ENCODE measurements around the gene GNMT. TPM values are rescaled to one million over a fixed set of nuclear protein-coding genes. Genes with fewer than 3 reads are reported as not detected.

The GNMT gene
- total and polyA plus RNA-seq, 9 of the 15 experiments (the other 6 are each of a cell fraction or from before 2014, with no cell fraction given): 0.11 to 0.29 (median 0.15) TPM; not detected in 6

DNA sequence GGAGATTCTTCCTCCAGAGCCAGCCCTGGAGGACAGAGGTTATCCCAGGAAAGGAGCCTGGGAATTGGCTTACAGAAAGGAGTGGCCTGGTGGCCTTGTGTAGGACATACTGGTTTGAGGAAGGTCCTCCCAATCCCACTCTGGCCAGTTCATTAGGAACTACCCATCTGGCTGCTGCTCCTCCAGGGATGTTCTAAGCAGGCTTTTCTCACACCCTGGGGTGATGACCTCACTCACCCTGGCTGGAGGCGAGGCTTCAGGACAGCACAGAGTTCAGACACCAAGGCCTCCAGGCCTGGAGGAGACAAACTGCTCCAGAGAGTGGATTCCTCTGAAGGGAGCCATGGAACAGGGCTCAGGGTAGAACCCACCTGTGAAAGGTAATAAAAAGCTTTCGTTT lies 8.9 kb downstream of the GNMT start:
- in situ Hi-C loops (cut with MboI): no loop called here
- H3K9ac ChIP-seq (ENCODE audit: insufficient read depth in 1 of 2, low read depth in 2 of 2, low read length in 2 of 2): peak overlapping the region in 1 of 2 experiments; percentile 53; a peak in 1 of 4 replicates
- DNase-seq (ENCODE audit: extremely low read depth in 1 of 4, low spot score in 3 of 4) (no peak), FAIRE-seq (no peak), ATAC-seq (no peak)
- ChIA-PET CTCF (ENCODE audit: low intra/inter-chr PET ratio) (no interaction called here), POLR2A (interaction anchor here (0.5 to 1.5 kb wide), 4 partner anchors 10 to 198 kb away, joined by 3 to 8 read pairs (median 3); partner anchors contain the start of gene PEX6)
- WGBS (ENCODE audit: insufficient coverage, low coverage, missing lambda C conversion rate): 71% methylated on average over 2 of the region's 2 CpGs
- intact Hi-C loops (cut with micrococcal nuclease): no loop called here
- no peak overlapping the region for H3K27ac ChIP-seq (ENCODE audit: extremely low read depth, low read depth, low read length)
- H2AFZ ChIP-seq (ENCODE audit: low read depth, low read length): no peak overlapping the region
- no peak overlapping the region for H3K4me2 ChIP-seq (ENCODE audit: insufficient read depth, low read length)
- no peak overlapping the region for H3K4me3 ChIP-seq
- H3K79me2 ChIP-seq (ENCODE audit: control insufficient read depth, insufficient read depth, low read length): no peaks in the 10 kb centered on the region
- H3K9me1 ChIP-seq (ENCODE audit: control insufficient read depth, insufficient read depth, low read length): no peaks in the 10 kb centered on the region
- TF ChIP-seq HMBOX1 (IDR thresholded peaks at IDR 0.05) (no peak), RFX1 (IDR thresholded peaks at IDR 0.05) (no peak), ZNF561 (CRISPR knock-in tag; conservative IDR thresholded peaks at IDR 0.05) (no peak), RBM22 (IDR thresholded peaks at IDR 0.05; ENCODE audit: low read depth, low read length, poor library complexity, severe bottlenecking) (no peak)
- TF ChIP-seq, protein P1, sequence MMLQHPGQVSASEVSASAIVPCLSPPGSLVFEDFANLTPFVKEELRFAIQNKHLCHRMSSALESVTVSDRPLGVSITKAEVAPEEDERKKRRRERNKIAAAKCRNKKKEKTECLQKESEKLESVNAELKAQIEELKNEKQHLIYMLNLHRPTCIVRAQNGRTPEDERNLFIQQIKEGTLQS (IDR thresholded peaks at IDR 0.05): peak; percentile 47
- TF ChIP-seq, protein P1 (CRISPR knock-in tag; conservative IDR thresholded peaks at IDR 0.05): no peak
- BruUV-seq (replicated peaks): no TSS peak
- no peaks in the 10 kb centered on the region for H3K9me3 ChIP-seq (replicated peaks; ENCODE audit: control insufficient read depth, insufficient read depth, low read depth, low read length)
- no peaks in the 10 kb centered on the region for H4K20me1 ChIP-seq (replicated peaks; ENCODE audit: control insufficient read depth, insufficient read depth, low read length)
- H3K4me1 ChIP-seq (replicated peaks in 1 of 2; ENCODE audit: control insufficient read depth in 2 of 2, insufficient read depth in 2 of 2, low read length in 2 of 2): peaks cover 8 to 22% of the 10 kb centered on the region in 2 experiments
- no peaks in the 10 kb centered on the region for H3K27me3 ChIP-seq (ENCODE audit: control insufficient read depth in 2 of 2, insufficient read depth in 2 of 2, low read length in 2 of 2)
- H3K36me3 ChIP-seq (ENCODE audit: control insufficient read depth, insufficient read depth, low read length): peaks cover 55% of the 10 kb centered on the region; the same call in 2 of the 3 replicates

All from K562 (cell line).